GM18861 (cell line): Measurements from ENCODE around the gene MMS19.

Source experiments
- ATAC-seq: cut with Tn5 transposase; IDR thresholded peaks from one replicate; pipeline ENCODE4 v1.9.1; 2021; ENCODE audit not compliant: unreplicated experiment

Gene MMS19

DNA sequence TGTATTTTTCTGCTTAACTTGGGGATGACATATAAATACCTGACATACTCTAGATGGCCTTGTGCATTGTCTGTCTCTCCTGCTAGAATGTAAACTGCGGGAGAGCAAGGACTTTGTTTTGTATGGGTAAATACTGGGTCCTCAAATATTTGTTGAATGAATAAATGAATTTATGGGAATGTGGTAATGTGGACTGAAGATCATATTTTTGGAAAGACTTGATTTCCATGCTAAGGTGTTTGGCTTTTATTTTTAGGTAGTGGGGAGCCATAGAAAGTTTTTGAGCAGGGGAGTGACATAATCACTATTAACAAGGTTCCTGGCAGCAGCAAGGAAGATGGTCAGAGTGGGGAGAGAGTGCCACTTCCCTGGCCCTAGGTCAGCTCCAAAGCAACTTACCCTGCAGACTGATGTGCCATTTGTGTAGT, 27.5 kb upstream of the MMS19 start:
- no peak for ATAC-seq

DNA sequence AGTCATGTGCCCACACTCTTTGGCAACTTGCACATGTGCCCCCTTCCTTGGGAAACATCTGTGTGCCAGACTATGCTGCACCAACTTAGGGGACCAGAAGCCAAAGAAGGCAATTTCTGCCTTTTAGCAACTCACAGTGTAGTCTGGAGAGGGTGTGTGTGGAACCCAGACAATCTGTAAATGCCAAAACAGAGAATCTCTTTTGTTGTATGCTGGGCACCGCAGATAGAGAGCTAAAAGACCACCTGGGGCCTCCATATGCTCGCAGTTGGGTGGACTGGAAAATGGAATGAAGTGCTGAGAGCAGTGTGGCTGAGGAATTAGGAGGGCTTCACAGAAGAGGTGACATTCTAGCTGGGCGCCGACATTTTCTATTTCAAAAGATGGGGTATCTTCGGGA, 26.9 kb upstream of the MMS19 start:
- ATAC-seq = no peak

DNA sequence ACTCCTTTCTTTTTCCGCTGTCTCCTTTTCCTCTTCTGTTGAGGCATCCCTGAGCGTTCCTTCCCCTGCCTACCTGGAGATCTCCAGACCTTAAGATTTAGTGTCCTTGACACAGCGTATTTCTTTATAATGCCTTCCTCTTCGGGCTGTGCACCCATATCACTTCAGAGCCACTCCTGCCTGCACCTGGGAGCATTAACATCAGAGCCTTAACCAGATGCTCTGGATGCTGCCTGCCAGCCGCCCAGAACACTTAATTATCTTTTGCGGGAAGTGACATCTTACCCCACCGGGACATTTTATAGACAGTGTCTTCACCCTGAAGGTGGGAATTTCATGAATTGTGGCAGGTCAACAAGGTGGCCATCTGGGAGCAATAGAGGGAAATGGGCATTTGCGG, 24.7 kb upstream of the MMS19 start:
- no peak for ATAC-seq

GRCh38 chr10:97522071-97522470, 23.8 kb upstream of the MMS19 start:
- no peak for ATAC-seq

- ATAC-seq = no peak
These were observed 22.9 kb upstream of the MMS19 start for GRCh38 chr10:97520978-97521761.

DNA sequence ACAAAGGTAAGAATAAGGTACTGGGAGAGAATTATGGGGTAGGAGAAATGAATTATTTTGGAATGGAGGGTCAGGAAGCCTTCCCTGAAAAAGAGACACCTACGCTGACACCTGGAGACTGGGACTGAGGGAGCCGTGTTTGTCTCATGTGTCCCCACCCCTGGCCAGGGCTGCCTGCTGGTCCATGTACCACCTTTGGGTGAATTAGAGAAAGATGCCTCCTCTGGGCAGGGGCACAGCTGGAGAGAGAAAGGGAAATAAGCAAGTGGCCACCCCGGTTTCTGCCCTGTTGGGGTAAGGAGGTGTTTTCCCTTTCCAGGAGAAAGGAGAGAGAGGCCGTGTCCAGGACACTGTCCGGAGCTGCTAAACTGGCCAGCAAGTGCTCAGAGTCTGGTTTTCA, 22.3 kb upstream of the MMS19 start:
- no peak for ATAC-seq

DNA sequence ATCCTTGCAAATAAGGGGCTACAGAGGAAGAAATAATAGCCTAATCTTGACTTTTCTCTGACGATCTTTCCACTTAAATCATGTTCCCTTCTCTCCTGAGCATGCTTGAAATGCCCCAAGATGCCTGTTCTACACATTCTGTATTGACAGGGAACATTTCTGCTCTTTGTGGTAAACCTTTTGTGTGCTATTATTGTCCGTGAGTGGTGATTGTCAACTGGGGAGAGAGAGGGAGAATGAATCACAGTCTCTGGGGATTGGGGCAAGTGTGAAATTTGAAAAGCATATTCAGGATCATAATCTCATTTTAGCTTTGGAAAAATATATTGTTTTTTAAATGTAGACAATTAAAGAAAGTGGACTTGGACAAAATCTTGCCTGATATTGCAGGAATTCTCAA, 21.1 kb upstream of the MMS19 start:
- no peak for ATAC-seq

DNA sequence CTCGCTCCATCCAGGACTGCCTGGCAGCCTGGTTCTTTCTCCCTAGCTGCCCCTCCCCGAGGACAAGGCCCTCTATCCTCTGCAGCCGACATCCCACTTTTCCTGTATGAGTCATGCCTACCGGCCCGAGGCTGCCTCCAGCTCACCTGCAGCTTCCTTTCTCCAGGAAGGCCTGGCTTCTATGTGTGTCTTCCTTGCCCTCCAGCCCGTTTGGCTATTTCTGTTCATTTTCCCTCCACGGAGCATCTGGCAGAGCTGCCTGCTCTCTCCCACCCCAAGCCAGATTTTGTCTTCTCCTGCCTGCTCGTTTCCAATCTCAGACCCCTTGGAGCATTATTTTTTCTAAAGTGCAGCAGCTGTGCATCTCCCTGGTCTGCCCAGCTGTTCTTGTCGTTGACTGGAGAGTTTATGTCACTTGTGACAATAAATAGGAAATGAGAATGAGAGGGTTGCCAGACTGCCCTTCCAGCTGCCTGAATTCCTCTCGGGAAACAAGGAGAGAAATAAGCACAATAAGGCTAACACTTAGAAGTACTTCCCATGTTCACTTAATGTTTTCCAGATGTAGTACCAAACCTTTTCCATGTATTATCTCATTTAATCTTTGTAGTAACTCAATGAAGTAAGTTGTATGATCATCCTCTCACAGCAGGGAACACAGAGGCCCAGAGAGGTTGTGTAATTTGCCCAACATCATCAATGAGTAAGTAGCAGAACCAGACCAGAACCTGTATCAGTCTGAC, 20.2 kb upstream of the MMS19 start:
- no peak for ATAC-seq

- ATAC-seq = no peak
These were observed 19.6 kb upstream of the MMS19 start for GRCh38 chr10:97517778-97518300.

DNA sequence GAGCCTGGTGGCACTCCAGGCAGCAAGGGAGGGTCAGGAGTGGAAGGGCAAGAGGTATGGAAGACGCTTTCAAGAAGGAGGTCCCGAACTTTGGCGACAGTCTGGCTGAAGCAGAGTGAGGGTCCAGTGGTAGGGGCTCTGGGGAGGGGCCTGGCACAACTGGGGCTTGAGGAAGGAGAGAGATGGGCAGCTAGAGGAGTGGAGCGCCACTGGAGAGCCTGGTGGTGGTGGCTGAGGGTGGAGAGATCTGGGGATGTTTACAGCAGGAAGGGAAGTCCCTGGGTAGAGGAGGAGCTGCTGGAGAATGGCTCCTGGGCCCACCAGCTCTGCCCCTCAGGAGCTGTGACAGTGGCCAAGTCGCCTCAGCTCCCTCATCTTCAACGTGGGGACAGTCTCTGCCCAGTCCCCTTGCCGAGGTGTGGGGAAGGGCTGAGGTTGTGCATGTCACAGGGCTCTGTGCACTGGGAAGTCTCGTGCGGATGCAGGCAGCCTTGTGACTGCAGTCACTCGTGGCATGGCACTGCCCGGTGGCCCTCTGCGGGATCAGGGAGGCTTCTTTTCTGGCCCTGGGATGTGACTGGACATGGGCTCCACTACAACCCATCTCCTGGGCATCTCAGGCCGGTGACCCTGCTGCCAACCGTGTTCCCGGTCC, 19.0 kb upstream of the MMS19 start:
- no peak for ATAC-seq

GRCh38 chr10:97515271-97515978, 17.2 kb upstream of the MMS19 start:
- ATAC-seq = no peak

DNA sequence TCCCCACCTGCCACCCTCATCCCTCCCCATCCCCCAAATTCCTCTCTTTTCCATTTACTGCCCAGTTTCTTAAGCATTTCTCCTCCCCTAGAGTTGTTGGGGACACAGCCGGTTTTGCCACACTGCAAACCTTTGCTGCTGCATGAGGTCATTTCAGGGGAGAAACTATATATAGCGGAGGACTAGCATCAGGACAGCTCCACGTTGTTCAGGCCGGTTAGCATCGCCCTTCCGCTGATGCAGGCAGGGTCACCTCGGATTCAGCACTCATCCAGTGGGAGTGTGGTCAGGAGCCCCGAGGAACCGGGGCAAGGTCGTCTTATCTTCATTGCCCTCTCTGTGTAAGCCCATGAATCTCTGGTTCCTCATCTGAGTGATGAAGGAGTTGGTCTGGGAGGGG, 16.1 kb upstream of the MMS19 start:
- ATAC-seq = no peak

DNA sequence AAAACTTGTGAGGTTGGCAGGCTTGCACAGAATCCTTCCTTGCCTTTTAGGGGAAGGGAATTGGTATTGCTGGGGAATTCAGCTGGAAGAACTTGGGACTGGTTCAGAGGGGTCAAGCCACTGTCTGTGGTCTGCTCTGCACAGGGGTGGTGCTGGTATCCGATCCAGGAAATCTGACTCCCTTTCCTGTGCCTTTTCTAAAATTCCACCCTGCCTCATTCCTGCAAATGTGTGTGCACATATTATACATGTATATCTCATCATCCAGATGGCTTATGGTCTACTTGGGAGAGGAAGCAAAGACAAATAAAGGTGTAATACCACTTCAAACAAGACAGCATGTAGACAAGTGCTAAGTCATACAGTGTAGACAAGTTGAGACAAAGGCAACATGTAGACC, 14.8 kb upstream of the MMS19 start:
- no peak for ATAC-seq

DNA sequence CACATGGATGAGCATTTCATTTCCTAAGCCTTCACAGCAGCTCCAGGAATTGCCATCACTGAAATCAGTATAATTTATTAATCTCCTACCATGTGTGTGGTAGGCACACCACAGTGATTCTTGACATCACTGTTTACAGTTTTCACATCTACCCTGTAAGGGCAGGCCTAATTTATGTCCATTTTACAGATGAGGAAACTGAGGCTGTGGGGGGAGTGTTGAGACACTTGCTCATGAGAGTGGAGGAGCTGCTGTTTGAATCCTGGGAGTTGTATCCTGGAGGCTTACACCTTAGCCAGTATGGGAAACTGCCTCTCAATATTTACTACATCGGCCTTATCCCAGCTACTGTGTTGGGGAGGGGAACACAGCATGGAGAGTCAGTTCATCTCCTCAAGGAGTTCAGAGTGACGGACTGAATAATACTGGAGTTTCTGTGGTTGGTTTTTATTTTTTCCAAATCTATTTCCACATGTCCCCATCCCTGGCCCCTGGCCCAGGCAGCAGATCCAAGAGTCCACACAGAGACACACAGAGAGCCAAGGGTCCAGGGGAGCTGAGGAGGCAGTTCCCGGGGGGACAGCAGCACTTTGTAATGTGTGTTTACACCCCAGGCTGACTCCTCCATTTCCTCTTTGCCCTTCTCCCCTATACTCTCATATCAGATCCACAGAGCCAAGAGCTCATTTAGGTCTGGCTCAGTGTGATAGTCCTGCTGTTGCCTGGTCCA, 13.7 kb upstream of the MMS19 start:
- no peak for ATAC-seq

GRCh38 chr10:97510686-97511085, 12.5 kb upstream of the MMS19 start:
- no peak for ATAC-seq

DNA sequence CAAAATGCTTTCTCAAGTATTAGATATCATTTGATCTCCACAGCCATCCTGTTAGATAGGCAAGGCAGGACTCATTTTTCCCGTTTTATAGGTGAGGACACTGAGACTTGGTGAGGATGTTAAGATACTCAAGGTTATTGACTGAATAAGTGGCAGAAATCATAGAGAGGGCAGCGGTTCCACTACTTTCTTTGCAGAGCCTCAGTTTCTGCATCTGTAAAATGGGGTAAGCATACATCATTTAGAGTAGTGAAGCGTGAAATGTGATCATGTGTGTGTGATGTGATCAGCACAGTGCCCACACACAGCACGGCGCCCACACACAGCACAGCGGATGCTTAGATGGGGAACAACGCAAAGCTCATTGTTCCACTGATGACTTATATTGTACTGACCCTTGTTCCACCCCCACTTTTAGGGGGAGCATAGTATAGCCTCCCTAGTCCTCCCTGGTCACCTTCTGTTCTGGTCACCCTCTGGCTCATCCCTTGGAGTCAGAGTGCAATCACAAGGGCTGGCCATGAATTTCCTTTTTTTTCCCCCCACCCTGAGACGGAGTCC, 11.0 kb upstream of the MMS19 start:
- ATAC-seq = no peak

GRCh38 chr10:97508342-97508741, 10.1 kb upstream of the MMS19 start:
- no peak for ATAC-seq

DNA sequence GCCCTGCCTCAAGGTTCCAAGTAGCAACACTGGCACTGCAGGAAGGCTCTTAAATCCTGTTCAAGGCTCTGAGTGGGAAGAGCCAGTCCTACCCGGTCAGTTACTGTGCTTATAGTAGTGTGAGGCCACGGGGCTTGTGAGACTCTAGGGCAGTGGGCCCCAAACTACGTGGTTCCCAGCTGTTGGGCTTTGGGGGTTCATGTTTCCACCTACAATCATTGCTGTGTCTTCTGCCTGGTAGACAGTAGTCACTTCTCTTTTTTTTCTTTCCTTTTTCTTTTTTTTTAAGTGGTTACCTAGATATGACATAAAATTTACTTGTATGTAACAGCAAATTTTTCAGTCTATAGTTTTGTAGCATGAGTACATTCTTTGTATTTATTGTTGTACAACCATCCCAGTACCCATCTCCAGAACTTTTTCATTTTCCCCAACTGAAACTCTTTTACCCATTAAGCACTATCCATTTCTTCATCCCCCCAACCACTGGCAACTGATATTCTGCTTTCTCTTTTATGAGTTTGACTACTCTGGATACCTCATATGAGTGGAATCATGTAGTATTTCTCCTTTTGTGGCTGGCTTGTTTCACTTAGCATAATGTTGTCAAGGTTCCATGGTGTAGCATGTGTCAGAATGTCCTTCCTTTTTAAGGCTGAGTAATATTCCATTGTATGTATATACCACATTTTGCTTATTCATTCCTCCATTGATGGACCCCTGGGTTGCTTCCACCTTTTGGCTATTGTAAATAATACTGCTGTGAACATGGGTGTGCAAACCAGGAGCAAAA, 8.2 kb upstream of the MMS19 start:
- ATAC-seq = no peak

- ATAC-seq = no peak
These were observed 6.9 kb upstream of the MMS19 start for GRCh38 chr10:97505152-97505551.
